OCI-M2 (cell line): ENCODE results near the gene DHH.

ENCODE experiments used
- DNase-seq: peaks from one replicate; lab custom pipeline; 2025; ENCODE audit not compliant: unreplicated experiment; lab: John Stamatoyannopoulos, UW

Gene DHH

GRCh38 chr12:49109641-49110463 is 15.3 kb upstream of the DHH start:
- DNase-seq, result no peak

GRCh38 chr12:49108958-49109404 is 14.4 kb upstream of the DHH start:
- DNase-seq, result no peak

- no peak for DNase-seq
Observed at GRCh38 chr12:49105504-49106084, 11.0 kb upstream of the DHH start.

GRCh38 chr12:49104822-49105221 is 10.2 kb upstream of the DHH start:
- no peak for DNase-seq

DNA sequence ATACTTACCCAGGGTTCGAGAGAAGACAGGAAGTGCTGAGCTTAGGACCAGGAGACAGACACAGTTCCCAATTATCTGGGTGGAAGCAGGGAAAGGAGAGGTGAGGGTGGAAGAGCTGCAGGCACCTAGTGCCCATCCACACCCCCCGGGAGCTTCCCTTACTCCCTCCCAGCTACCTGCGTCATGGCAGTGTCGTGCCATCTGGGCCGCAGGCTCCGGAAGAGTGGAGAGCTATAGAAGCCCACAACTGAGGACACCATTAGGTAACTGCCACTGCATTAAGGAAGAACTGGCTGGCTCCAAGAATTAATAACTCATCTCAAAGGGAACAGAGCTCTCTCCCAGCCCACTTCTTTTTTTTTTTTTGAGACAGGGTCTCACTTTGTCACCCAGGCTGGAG is 5.8 kb upstream of the DHH start:
- no peak for DNase-seq

DNA sequence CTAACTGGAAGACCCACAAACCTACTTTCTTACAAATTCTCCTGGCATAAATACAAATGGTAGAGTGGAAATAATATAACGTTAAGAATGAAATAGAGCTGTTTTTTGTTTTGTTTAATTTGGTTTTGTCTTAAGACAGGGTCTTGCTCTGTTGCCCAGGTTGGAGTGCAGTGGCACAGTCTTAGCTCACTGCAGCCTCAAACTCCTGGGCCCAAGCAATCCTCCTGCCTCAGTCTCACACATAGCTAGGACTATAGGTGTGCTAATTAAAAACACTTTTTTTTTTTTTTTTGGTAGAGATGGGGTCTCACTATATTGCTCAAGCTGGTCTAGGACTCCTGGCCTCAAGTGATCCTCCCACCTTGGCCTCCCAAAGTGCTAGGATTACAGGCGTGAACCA is 4.1 kb upstream of the DHH start:
- DNase-seq, result no peak

DNA sequence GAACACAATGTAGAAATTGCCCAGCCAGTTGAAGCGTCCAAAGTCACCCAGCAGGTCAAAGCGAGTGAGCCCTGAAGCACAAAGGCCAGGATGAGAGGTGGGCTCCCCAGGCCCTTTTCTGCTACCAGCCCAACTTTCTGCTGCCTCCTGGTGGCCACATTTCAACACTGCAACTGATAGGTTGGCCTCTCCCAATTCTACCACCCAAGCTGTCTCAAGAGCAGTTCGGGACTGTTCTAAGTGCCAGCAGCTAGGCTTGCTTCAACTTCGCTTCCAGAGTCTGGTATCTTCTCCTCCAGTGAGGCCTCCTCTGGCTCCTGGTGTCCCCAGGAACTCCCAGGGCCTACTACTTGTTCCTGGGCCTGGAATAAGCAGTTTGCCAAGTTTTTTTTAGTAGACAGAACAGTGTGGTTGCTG is 3.4 kb upstream of the DHH start:
- DNase-seq, result no peak

DNA sequence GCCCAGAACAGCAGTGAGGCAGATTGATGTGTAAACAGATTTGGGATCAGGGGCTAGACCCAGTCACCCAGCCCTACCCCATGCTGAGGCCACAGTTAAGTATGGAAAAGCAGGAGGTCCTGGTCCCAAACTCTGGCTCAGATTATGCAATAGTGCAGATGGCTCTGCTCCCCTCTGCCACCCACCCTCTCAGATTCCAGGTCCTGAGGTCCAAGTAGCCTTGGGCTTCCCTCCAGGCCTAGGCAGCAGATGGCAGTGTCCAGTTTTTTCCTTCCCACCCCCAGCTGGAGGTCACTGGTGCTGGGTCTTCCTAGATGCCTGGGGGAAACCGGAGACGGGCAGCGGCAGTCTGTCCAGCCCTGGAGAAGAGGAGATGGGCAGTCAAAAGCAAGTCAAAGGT is 2.8 kb upstream of the DHH start:
- no peak for DNase-seq

DNA sequence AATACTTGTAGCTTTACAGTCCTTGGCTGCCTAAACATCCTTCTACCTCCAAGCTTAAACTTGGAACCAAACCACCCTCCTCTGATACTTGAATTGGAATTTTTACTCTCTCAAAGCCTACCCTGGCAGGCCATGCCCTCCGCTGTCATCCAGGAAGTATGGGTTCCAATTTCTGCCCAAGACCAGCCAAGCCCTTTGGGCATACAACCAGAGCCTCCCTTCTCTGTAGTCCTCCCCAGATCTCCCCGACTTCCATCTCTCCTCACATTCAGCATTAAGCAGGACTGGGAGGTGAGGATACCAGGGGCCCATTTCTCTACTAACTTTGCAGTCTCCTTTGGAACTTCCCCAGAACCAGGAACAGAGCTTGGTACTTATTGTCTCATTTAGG is 369 bp upstream of the DHH start:
- no peak for DNase-seq

DNA sequence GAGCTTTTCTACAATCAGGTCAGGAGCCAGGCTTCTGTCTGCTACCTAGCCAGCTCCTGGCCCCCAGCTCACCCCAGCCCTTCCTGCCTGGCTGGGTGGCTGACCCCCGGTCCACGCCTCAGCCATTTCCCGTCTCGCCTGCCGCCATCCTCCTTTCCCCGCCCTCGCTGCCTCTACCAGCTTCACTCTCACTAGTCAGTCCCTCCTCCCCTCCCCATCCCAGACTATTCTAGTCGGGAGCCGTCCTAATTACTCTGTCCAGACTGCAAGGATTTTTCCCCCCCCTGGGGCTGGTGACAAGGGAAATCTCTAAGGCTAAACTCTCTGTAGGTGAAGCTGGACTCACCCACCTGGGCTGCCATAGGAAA is 825 bp downstream of the DHH start:
- DNase-seq, result no peak

GRCh38 chr12:49092816-49093406 is 1.7 kb downstream of the DHH start:
- DNase-seq, result no peak

GRCh38 chr12:49092086-49092815 is 2.4 kb downstream of the DHH start:
- DNase-seq, result peak; percentile 20

GRCh38 chr12:49091836-49092085 is 2.8 kb downstream of the DHH start:
- DNase-seq, result no peak

DNA sequence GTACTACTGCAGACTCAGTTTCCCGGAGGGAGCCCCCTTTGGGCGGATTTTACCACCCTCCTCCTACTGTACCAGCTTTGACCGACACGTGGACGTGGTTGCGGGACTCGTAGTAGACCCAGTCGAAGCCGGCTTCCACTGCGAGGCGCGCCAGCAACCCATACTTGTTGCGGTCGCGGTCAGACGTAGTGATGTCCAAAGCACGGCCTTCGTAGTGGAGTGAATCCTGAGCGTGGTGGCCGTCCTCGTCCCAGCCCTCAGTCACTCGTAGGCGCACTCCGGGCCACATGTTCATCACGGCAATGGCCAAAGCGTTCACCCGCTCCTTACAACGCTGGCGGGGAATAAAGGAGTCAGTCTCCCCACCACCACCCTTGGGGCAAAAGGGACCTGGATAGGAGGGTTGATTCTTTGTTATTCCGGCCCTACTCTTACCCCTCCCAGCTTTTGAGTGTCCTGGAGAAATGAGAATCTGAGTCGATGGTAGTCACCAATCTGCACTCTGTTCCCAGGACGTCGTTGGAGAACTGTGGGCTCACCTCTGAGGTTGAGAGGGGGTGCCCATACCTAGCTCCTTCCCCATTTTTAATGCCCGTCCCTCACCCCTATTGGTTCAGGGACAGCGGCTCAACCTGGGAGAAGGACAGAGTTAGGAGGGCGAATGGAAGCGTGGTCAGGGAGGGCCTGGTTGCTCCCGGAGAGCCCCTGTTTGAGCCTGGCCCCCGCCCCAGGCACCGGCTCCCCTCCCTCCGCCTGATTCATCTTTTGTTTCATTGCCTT is 3.4 kb downstream of the DHH start:
- DNase-seq, result no peak

DNA sequence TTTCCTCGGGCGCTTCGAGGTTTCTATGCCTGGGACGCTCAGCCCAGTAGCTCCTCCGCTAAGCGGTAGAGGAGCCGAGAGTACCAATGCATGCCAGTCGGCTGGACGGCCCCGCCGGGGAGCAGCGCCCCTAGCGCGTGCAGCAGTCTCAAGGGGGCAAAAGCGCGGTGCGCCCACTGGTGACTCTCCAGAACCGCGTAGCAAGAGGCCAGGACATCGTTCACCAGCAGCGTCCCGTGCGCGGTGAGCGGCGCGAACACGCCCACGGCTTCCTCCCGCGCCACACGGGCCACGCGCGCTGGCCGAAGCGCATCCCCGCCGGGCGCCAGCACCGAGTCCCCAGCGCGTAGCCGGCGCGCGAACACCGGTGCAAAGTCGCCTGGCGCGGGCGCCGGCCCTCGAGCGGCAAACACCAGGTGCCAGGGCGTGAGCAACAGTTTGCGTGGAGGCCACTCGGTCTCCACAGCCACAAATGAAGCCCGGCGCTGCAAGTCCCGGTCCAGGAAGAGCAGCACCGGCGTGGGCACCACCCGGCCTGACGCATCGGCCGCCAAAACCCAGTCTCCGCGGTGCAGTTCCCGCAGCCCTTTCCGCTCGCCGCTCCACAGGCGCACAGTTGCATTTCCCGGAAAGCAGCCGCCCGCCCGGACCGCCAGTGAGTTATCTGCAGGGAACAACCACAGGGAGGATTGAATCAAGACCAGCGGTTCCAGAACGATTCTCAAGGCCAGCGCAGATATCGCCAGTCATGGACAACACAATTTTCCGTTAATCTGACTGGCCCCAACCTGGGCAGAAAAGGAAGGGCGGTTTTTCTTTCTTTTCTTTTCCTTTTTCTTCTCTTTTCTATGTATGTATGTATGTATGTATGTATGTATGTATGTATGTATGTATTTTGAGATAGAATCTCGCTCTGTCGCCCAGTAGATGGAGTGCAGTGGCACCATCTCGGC is 4.5 kb downstream of the DHH start:
- no peak for DNase-seq

GRCh38 chr12:49088932-49089330 is 5.7 kb downstream of the DHH start:
- no peak for DNase-seq

DNA sequence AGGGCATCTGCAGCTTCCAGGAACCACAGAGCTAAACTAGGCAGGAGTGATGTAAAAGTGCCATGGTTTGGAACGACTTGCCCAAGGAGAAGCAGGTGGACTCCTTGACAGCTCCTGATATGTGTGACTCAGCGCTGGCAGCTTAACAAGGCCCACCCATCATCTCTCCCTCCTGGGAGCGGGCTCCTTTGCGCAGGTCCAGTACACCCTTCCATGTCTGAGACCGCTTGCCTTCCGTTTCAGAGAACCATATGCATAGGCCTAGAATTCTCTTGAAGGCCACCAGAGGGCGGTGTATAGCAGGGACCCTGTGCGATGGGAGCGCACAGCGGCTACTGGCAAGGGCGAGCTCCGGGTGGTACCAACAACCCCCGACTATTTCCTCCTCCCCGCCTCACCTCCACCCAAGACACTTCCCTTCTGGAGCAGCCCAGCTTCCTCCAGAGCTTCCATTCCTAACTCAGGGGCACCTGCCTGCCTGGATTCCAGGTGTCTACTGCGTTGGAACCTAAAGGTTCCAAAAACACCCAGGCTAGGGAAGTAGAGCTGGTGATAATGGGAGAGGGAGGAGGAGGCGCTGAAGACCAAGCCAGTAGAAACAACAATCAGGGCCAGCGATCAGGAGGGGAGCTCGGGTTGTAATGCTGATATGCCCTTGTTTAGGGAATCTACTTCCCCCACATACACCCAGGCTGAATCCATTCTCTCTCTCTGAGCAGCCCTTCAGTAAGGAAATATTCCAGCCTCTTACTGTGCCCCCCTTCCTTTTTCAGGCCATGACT is 6.3 kb downstream of the DHH start:
- peak; percentile 63 for DNase-seq

DNA sequence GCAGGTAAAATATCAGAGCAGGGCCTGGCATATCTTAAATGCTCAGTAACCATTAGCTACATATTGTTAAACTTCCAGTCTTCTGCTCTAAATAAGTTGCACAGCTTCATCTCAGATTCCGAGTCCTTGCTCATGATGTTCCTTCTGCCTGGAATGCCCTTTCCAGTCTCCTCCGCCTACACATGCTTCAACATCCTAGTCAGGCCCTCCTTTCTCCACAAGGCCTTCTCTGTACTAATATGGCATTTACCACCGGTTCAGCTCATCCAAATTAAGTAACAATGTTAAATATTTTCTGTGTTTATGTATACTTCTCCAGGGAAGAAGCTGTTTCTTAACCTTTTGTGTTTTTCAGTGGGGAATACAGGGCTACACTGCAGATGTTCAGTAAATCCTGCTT is 8.5 kb downstream of the DHH start:
- DNase-seq, result no peak

DNA sequence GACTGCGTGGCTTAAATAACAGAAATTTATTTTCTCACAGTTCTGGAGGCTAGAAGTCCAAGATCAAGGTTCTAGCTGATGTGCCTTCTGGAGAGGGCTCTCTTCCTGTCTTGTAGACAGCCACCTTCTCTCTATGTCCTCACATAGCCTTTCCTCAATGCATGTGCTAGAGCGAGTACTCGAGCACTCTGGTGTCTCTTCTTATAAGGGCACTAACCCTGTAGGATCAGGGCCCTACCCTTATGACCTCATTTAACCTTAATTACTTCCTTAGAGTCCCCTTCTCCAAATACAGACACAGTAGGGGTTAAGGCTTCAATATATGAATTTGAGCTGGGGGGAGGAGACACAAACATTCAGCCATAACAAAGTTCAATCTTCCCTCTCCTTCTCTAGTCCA is 10.2 kb downstream of the DHH start:
- DNase-seq, result no peak
